CD14-positive monocyte (primary cell): ENCODE data around the gene KSR2. TPM values are rescaled to one million over a fixed set of nuclear protein-coding genes. Genes with fewer than 3 reads are reported as not detected.

Source experiments
- DNase-seq, 3 donors: peaks; one replicate each; pipeline ENCODE4 v3.0.0-alpha.2; 2011 to 2022
- H2AFZ ChIP-seq: 2 replicates; pipeline ENCODE4 v1.6.0; 2012; ENCODE audit warnings: mild to moderate bottlenecking, low read depth, low read length, inconsistent platforms; ENCODE audit not compliant: insufficient read depth, poor library complexity, severe bottlenecking
- H3K27ac ChIP-seq, 2 donors: 1 replicate in 1 of 2; 2 replicates in 1 of 2; pipeline ENCODE4 v1.5.1; 2012 to 2013; ENCODE audit warnings: low read length in 2 of 2, control low read depth in 1 of 2, inconsistent platforms in 1 of 2, low read depth in 1 of 2, mild to moderate bottlenecking in 1 of 2
- H3K27me3 ChIP-seq, 2 donors: one replicate each; pipeline versions ENCODE4 v1.6.0 to v1.6.1; 2011 to 2013; ENCODE audit warnings: low read length in 2 of 2; ENCODE audit not compliant: control insufficient read depth in 2 of 2, insufficient read depth in 2 of 2
- H3K36me3 ChIP-seq, 2 donors: replicated peaks in 1 of 2; 1 replicate in 1 of 2; 2 replicates in 1 of 2; pipeline versions ENCODE4 v1.5.1 to v1.6.1; 2012 to 2013; ENCODE audit warnings: low read length in 2 of 2, control low read depth in 1 of 2, inconsistent platforms in 1 of 2, mild to moderate bottlenecking in 1 of 2; ENCODE audit not compliant: insufficient read depth in 2 of 2, control insufficient read depth in 1 of 2
- H3K4me1 ChIP-seq, 2 donors: 1 replicate in 1 of 2; 2 replicates in 1 of 2; pipeline versions ENCODE4 v1.5.1 to v1.6.1; 2012 to 2013; ENCODE audit warnings: low read length in 2 of 2, control low read depth in 1 of 2, inconsistent platforms in 1 of 2, mild to moderate bottlenecking in 1 of 2, moderate library complexity in 1 of 2; ENCODE audit not compliant: insufficient read depth in 2 of 2, control insufficient read depth in 1 of 2
- H3K4me2 ChIP-seq: replicated peaks from 2 replicates; pipeline ENCODE3; 2012; ENCODE audit warnings: low read length, moderate library complexity, mild to moderate bottlenecking; ENCODE audit not compliant: poor library complexity, severe bottlenecking; ENCODE audit errors: extremely low read depth
- H3K4me3 ChIP-seq, 3 experiments: fragments of 200-600 bp in 1 of 3; sonication (generic) in 1 of 3; replicated peaks in 1 of 3; 1 replicate in 2 of 3; 2 replicates in 1 of 3; pipeline ENCODE4 v1.5.1; 2011 to 2013; ENCODE audit warnings: low read length in 3 of 3, mild to moderate bottlenecking in 3 of 3, control low read depth in 2 of 3, low read depth in 2 of 3, inconsistent platforms in 1 of 3, moderate library complexity in 1 of 3
- H3K79me2 ChIP-seq: 2 replicates; pipeline ENCODE4 v1.6.0; 2012; ENCODE audit warnings: mild to moderate bottlenecking, control low read depth, inconsistent platforms, low read length, moderate library complexity; ENCODE audit not compliant: insufficient read depth
- H3K9ac ChIP-seq: 2 replicates; pipeline ENCODE4 v1.6.0; 2017; ENCODE audit warnings: low read length, mild to moderate bottlenecking; ENCODE audit not compliant: insufficient read depth, poor library complexity, severe bottlenecking
- H3K9me3 ChIP-seq, 2 donors: replicated peaks in 1 of 2; 1 replicate in 1 of 2; 2 replicates in 1 of 2; pipeline versions ENCODE4 v1.5.1 to v1.6.1; 2012 to 2013; ENCODE audit warnings: low read length in 2 of 2, control low read depth in 1 of 2; ENCODE audit not compliant: control insufficient read depth in 1 of 2, insufficient read depth in 1 of 2
- H4K20me1 ChIP-seq: 2 replicates; pipeline ENCODE4 v1.6.0; 2012; ENCODE audit warnings: mild to moderate bottlenecking, low read length, control low read depth, moderate library complexity; ENCODE audit not compliant: insufficient read depth
- H3K27ac Mint-ChIP-seq, 7 donors: one replicate each; pipeline ENCODE4 v1.8.0; 2020; ENCODE audit warnings: mild to moderate bottlenecking in 7 of 7, mixed read lengths in 7 of 7, moderate library complexity in 6 of 7, inconsistent platforms in 2 of 7
- H3K27me3 Mint-ChIP-seq, 3 donors: one replicate each; pipeline ENCODE4 v1.8.0; 2021 to 2022; ENCODE audit warnings: low read depth in 3 of 3, mild to moderate bottlenecking in 3 of 3, mixed read lengths in 3 of 3, moderate library complexity in 3 of 3, inconsistent platforms in 1 of 3
- H3K36me3 Mint-ChIP-seq, 2 donors: one replicate each; pipeline ENCODE4 v1.8.0; 2020; ENCODE audit warnings: mixed read lengths in 2 of 2, inconsistent platforms in 1 of 2, mild to moderate bottlenecking in 1 of 2
- H3K4me1 Mint-ChIP-seq: one replicate; pipeline ENCODE4 v1.8.0; 2020; ENCODE audit warnings: mild to moderate bottlenecking, mixed read lengths
- H3K4me3 Mint-ChIP-seq, 2 donors: one replicate each; pipeline ENCODE4 v1.8.0; 2020; ENCODE audit warnings: mild to moderate bottlenecking in 2 of 2, mixed read lengths in 2 of 2, moderate library complexity in 1 of 2
- H3K9me3 Mint-ChIP-seq, 7 donors: one replicate each; pipeline ENCODE4 v1.8.0; 2020 to 2022; ENCODE audit warnings: mixed read lengths in 7 of 7, mild to moderate bottlenecking in 6 of 7, moderate library complexity in 6 of 7, inconsistent platforms in 2 of 7
- WGBS: methylation state at CpG from one replicate; pipeline ENCODE4 v1.1.5; 2013; ENCODE audit warnings: missing lambda C conversion rate; ENCODE audit not compliant: insufficient coverage; 5-methylcytosine and 5-hydroxymethylcytosine counted together
- intact Hi-C, 2 donors: fragments of 100-400 bp; cut with micrococcal nuclease; formaldehyde crosslinking; loops; one replicate each; pipeline versions ENCODE4 v1.15.0 to v1.15.1; 2023
- polyA plus RNA-seq, 3 donors: library from polyadenylated mRNA; depleted of rRNA in 1 of 3; unstranded in 2 of 3; stranded (reverse) in 1 of 3; fragments of 300-500 nt in 2 of 3; fragments of >200 nt in 1 of 3; fragmentation: Illumina TruSeq in 2 of 3; gene quantifications; 1 replicate in 2 of 3; 2 replicates in 1 of 3; pipeline ENCODE4 v1.2.3, GENCODE V29; 2012 to 2021
- TF ChIP-seq, protein P1 (sequence below): fragments of 200-600 bp; IDR thresholded peaks from one replicate; pipeline ENCODE4 v1.8.0; 2022; ENCODE audit warnings: antibody characterized with exemption, mild to moderate bottlenecking

The KSR2 gene
- polyA plus RNA-seq, 3 donors = not detected

DNA sequence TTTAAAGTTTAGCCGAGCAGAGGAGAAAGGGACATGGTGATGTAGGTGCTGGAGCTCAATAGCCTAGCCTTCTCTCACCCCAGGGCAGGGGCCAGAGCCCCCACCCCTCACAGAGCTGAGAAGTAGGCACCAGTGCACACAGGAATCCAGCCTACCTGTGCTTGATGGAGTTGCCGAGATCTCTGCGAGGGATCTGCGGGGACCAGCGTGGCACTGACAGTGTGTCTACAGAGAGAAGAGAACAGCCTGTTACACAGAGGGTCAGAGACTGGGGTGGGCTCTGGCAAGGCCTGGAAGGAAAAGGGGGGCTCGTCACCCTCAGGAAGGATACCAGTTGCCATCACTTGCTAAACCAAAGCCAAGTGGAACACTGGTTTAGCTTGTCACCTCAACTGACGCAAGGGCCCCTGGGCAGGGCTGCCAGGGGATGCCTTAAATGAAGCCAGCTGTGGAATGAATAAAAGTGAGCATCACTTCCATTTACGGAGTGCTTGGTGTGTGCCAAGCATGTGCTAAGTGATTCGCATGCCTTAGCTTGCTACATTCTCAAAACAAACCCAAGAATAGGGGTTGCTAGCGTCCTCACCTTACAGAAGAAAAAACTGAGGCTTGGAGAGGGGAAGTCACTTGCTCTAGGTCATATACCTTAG is 386.5 kb downstream of the KSR2 start:
- H3K27me3 ChIP-seq = peaks cover 9 to 10% of the 10 kb centered on the region in 2 donors

DNA sequence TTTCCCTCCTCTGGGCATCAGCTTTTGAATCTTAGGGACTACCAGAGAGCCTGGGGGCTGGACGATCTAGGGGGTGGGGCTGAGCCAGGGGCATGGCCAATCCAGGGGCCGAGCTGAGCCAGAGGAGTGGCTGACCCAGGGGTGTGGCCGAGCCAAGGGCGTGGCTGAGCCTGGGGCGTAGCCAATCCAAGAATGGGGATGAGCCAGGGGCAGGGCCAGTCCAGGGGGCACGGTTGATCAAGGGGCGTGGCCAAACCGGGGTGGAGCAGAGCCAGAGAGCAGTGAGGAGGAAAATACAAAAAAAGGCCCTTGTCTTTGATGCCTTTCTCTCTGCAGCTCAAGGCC is 388.1 kb downstream of the KSR2 start:
- Histone ChIP-seq H3K79me2 (no peaks in the 10 kb centered on the region), H3K4me1 (no peaks in the 10 kb centered on the region), H3K4me2 (no peak overlapping the region), H3K9me3 (no peaks in the 10 kb centered on the region), H2AFZ (no peak overlapping the region), H3K27me3 (peaks cover 6 to 9% of the 10 kb centered on the region in 2 donors), H3K36me3 (no peaks in the 10 kb centered on the region), H3K27ac (no peak overlapping the region), H3K9ac (no peak overlapping the region), H3K4me3 (no peak overlapping the region), H4K20me1 (no peaks in the 10 kb centered on the region)
- no peaks in the 10 kb centered on the region for H3K36me3 Mint-ChIP-seq
- peaks cover 6% of the 10 kb centered on the region for H3K4me1 Mint-ChIP-seq
- intact Hi-C loops = no loop called here
- TF ChIP-seq, protein P1, sequence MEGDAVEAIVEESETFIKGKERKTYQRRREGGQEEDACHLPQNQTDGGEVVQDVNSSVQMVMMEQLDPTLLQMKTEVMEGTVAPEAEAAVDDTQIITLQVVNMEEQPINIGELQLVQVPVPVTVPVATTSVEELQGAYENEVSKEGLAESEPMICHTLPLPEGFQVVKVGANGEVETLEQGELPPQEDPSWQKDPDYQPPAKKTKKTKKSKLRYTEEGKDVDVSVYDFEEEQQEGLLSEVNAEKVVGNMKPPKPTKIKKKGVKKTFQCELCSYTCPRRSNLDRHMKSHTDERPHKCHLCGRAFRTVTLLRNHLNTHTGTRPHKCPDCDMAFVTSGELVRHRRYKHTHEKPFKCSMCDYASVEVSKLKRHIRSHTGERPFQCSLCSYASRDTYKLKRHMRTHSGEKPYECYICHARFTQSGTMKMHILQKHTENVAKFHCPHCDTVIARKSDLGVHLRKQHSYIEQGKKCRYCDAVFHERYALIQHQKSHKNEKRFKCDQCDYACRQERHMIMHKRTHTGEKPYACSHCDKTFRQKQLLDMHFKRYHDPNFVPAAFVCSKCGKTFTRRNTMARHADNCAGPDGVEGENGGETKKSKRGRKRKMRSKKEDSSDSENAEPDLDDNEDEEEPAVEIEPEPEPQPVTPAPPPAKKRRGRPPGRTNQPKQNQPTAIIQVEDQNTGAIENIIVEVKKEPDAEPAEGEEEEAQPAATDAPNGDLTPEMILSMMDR = no peak
- H3K27ac Mint-ChIP-seq = no peak overlapping the region
- H3K4me3 Mint-ChIP-seq = no peak overlapping the region
- H3K9me3 Mint-ChIP-seq = peaks cover 0 to 1% (median 0%) of the 10 kb centered on the region in 7 donors
- WGBS = 17% methylated on average over 5 of the region's 8 CpGs
- H3K27me3 Mint-ChIP-seq = peaks cover 22 to 26% (median 25%) of the 10 kb centered on the region in 3 donors
- no peak for DNase-seq

More for the DNA sequence above, 386.5 kb downstream of the KSR2 start:
- H3K4me3 Mint-ChIP-seq = no peak overlapping the region
- Histone ChIP-seq H3K36me3 (no peaks in the 10 kb centered on the region), H3K4me1 (no peaks in the 10 kb centered on the region), H3K4me3 (no peak overlapping the region), H3K9me3 (no peaks in the 10 kb centered on the region), H3K4me2 (no peak overlapping the region), H4K20me1 (no peaks in the 10 kb centered on the region), H3K79me2 (no peaks in the 10 kb centered on the region), H2AFZ (no peak overlapping the region), H3K27ac (no peak overlapping the region), H3K9ac (no peak overlapping the region)
- TF ChIP-seq, protein P1 = no peak
- H3K27ac Mint-ChIP-seq = no peak overlapping the region
- H3K27me3 Mint-ChIP-seq = peaks cover 23 to 34% (median 26%) of the 10 kb centered on the region in 3 donors
- intact Hi-C loops = no loop called here
- WGBS = 75% methylated on average over 6 of the region's 10 CpGs
- H3K9me3 Mint-ChIP-seq = peaks cover 0 to 1% (median 0%) of the 10 kb centered on the region in 7 donors
- H3K4me1 Mint-ChIP-seq = peaks cover 6% of the 10 kb centered on the region
- no peaks in the 10 kb centered on the region for H3K36me3 Mint-ChIP-seq
- no peak for DNase-seq
